ENCODE results near the gene FLNA.

FLNA gene

GRCh38 chrX:154327038-154327820 lies 47.2 kb downstream of the FLNA start:
- DNase-seq (ENCODE audit: low read depth) = no peak
- TF ChIP-seq CTCF (IDR thresholded peaks at IDR 0.05; ENCODE audit: low read depth, low read length, missing control alignments) = no peak
- no peak overlapping the region for H3K4me3 ChIP-seq (ENCODE audit: low read depth, low read length)

GRCh38 chrX:154325541-154325940 lies 48.9 kb downstream of the FLNA start:
- TF ChIP-seq CTCF (IDR thresholded peaks at IDR 0.05; ENCODE audit: low read depth, low read length, missing control alignments) = no peak
- DNase-seq (ENCODE audit: low read depth) = no peak
- no peak overlapping the region for H3K4me3 ChIP-seq (ENCODE audit: low read depth, low read length)

- H3K4me3 ChIP-seq (ENCODE audit: low read depth, low read length) = no peak overlapping the region
- no peak for DNase-seq (ENCODE audit: low read depth)
- no peak for TF ChIP-seq CTCF (IDR thresholded peaks at IDR 0.05; ENCODE audit: low read depth, low read length, missing control alignments)
These were observed 50.9 kb downstream of the FLNA start for GRCh38 chrX:154323537-154323936.

- no peak overlapping the region for H3K4me3 ChIP-seq (ENCODE audit: low read depth, low read length)
- TF ChIP-seq CTCF (IDR thresholded peaks at IDR 0.05; ENCODE audit: low read depth, low read length, missing control alignments) = no peak
- DNase-seq (ENCODE audit: low read depth) = no peak
These were observed 51.5 kb downstream of the FLNA start for GRCh38 chrX:154322890-154323289.

GRCh38 chrX:154321594-154321993 lies 52.8 kb downstream of the FLNA start:
- DNase-seq (ENCODE audit: low read depth) = no peak
- TF ChIP-seq CTCF (IDR thresholded peaks at IDR 0.05; ENCODE audit: low read depth, low read length, missing control alignments) = peak; percentile 19
- H3K4me3 ChIP-seq (ENCODE audit: low read depth, low read length) = no peak overlapping the region

GRCh38 chrX:154321152-154321551 lies 53.3 kb downstream of the FLNA start:
- TF ChIP-seq CTCF (IDR thresholded peaks at IDR 0.05; ENCODE audit: low read depth, low read length, missing control alignments) = no peak
- no peak overlapping the region for H3K4me3 ChIP-seq (ENCODE audit: low read depth, low read length)
- no peak for DNase-seq (ENCODE audit: low read depth)

GRCh38 chrX:154320406-154320805 lies 54.0 kb downstream of the FLNA start:
- no peak for TF ChIP-seq CTCF (IDR thresholded peaks at IDR 0.05; ENCODE audit: low read depth, low read length, missing control alignments)
- no peak overlapping the region for H3K4me3 ChIP-seq (ENCODE audit: low read depth, low read length)
- no peak for DNase-seq (ENCODE audit: low read depth)

All from GM12864 (cell line).